ENCODE data around the gene OR2T12. TPM values are rescaled to one million over a fixed set of nuclear protein-coding genes. Genes with fewer than 3 reads are reported as not detected.
"Not testable (repeated sequence)": the region's sequence is repeated elsewhere in the genome, so short reads cannot be mapped to it uniquely, and the experiment has no call there.

OR2T12 gene
- total RNA-seq, 1 donor = not detected

GRCh38 chr1:248316796-248317195 lies 13.6 kb upstream of the OR2T12 start:
- H2AFZ ChIP-seq (ENCODE audit: low read length) = no peak overlapping the region
- TF ChIP-seq CTCF (IDR thresholded peaks at IDR 0.05; ENCODE audit: extremely low read depth, low read depth, low read length) = no peak
- H3K4me1 ChIP-seq (ENCODE audit: insufficient read depth, low read length) = no peaks in the 10 kb centered on the region
- no peak for DNase-seq (ENCODE audit: insufficient read length, low spot score, missing footprints)
- H3K4me2 ChIP-seq (ENCODE audit: insufficient read depth, low read length) = no peak overlapping the region
- no peaks in the 10 kb centered on the region for H4K20me1 ChIP-seq (ENCODE audit: insufficient read depth, low read length)
- no peak overlapping the region for H3K27ac ChIP-seq (ENCODE audit: low read depth, low read length)
- H3K79me2 ChIP-seq (ENCODE audit: insufficient read depth, low read length) = no peaks in the 10 kb centered on the region
- no peaks in the 10 kb centered on the region for H3K36me3 ChIP-seq (ENCODE audit: insufficient read depth, low read length)
- H3K4me3 ChIP-seq (ENCODE audit: insufficient read depth, low read length) = no peak overlapping the region
- H3K9me3 ChIP-seq (ENCODE audit: low read depth, low read length) = no peaks in the 10 kb centered on the region
- no peaks in the 10 kb centered on the region for H3K27me3 ChIP-seq (ENCODE audit: insufficient read depth, low read length)

- not testable (repeated sequence) for H3K79me2 ChIP-seq (ENCODE audit: insufficient read depth, low read length); H3K9me3 ChIP-seq (ENCODE audit: low read depth, low read length); H3K4me2 ChIP-seq (ENCODE audit: insufficient read depth, low read length); H3K4me1 ChIP-seq (ENCODE audit: insufficient read depth, low read length); H3K36me3 ChIP-seq (ENCODE audit: insufficient read depth, low read length); H3K27me3 ChIP-seq (ENCODE audit: insufficient read depth, low read length); DNase-seq (ENCODE audit: insufficient read length, low spot score, missing footprints); H3K27ac ChIP-seq (ENCODE audit: low read depth, low read length); H3K4me3 ChIP-seq (ENCODE audit: insufficient read depth, low read length); H2AFZ ChIP-seq (ENCODE audit: low read length); H4K20me1 ChIP-seq (ENCODE audit: insufficient read depth, low read length)
Observed at GRCh38 chr1:248306740-248307139, 3.5 kb upstream of the OR2T12 start.

- H3K27me3 ChIP-seq (ENCODE audit: insufficient read depth, low read length) = no peaks in the 10 kb centered on the region
- no peaks in the 10 kb centered on the region for H3K36me3 ChIP-seq (ENCODE audit: insufficient read depth, low read length)
- H3K4me1 ChIP-seq (ENCODE audit: insufficient read depth, low read length) = no peaks in the 10 kb centered on the region
- no peak overlapping the region for H3K4me2 ChIP-seq (ENCODE audit: insufficient read depth, low read length)
- no peaks in the 10 kb centered on the region for H3K79me2 ChIP-seq (ENCODE audit: insufficient read depth, low read length)
- H3K27ac ChIP-seq (ENCODE audit: low read depth, low read length) = no peak overlapping the region
- no peaks in the 10 kb centered on the region for H4K20me1 ChIP-seq (ENCODE audit: insufficient read depth, low read length)
- DNase-seq (ENCODE audit: insufficient read length, low spot score, missing footprints) = no peak
- no peaks in the 10 kb centered on the region for H3K9me3 ChIP-seq (ENCODE audit: low read depth, low read length)
- no peak overlapping the region for H2AFZ ChIP-seq (ENCODE audit: low read length)
- no peak overlapping the region for H3K4me3 ChIP-seq (ENCODE audit: insufficient read depth, low read length)
- TF ChIP-seq CTCF (IDR thresholded peaks at IDR 0.05; ENCODE audit: extremely low read depth, low read depth, low read length) = no peak
Observed at GRCh38 chr1:248306103-248306502, 2.9 kb upstream of the OR2T12 start.

GRCh38 chr1:248305672-248306071 lies 2.4 kb upstream of the OR2T12 start:
- not testable (repeated sequence) for H3K27me3 ChIP-seq (ENCODE audit: insufficient read depth, low read length); H3K9me3 ChIP-seq (ENCODE audit: low read depth, low read length); H2AFZ ChIP-seq (ENCODE audit: low read length); H3K27ac ChIP-seq (ENCODE audit: low read depth, low read length); H3K4me3 ChIP-seq (ENCODE audit: insufficient read depth, low read length); H4K20me1 ChIP-seq (ENCODE audit: insufficient read depth, low read length); DNase-seq (ENCODE audit: insufficient read length, low spot score, missing footprints); H3K4me2 ChIP-seq (ENCODE audit: insufficient read depth, low read length); H3K4me1 ChIP-seq (ENCODE audit: insufficient read depth, low read length); H3K79me2 ChIP-seq (ENCODE audit: insufficient read depth, low read length); H3K36me3 ChIP-seq (ENCODE audit: insufficient read depth, low read length)

GRCh38 chr1:248288391-248288790 lies 14.8 kb downstream of the OR2T12 start:
- no peak overlapping the region for H3K4me2 ChIP-seq (ENCODE audit: insufficient read depth, low read length)
- no peaks in the 10 kb centered on the region for H3K36me3 ChIP-seq (ENCODE audit: insufficient read depth, low read length)
- H3K4me3 ChIP-seq (ENCODE audit: insufficient read depth, low read length) = no peak overlapping the region
- DNase-seq (ENCODE audit: insufficient read length, low spot score, missing footprints) = no peak
- H3K27ac ChIP-seq (ENCODE audit: low read depth, low read length) = no peak overlapping the region
- TF ChIP-seq CTCF (IDR thresholded peaks at IDR 0.05; ENCODE audit: extremely low read depth, low read depth, low read length) = no peak
- no peak overlapping the region for H2AFZ ChIP-seq (ENCODE audit: low read length)
- no peaks in the 10 kb centered on the region for H3K27me3 ChIP-seq (ENCODE audit: insufficient read depth, low read length)
- H3K9me3 ChIP-seq (ENCODE audit: low read depth, low read length) = no peaks in the 10 kb centered on the region
- no peaks in the 10 kb centered on the region for H3K4me1 ChIP-seq (ENCODE audit: insufficient read depth, low read length)
- no peaks in the 10 kb centered on the region for H3K79me2 ChIP-seq (ENCODE audit: insufficient read depth, low read length)
- no peaks in the 10 kb centered on the region for H4K20me1 ChIP-seq (ENCODE audit: insufficient read depth, low read length)

Measured in osteoblast (primary cell).